ENCODE measurements around the gene RTEL1. TPM values are rescaled to one million over a fixed set of nuclear protein-coding genes. Genes with fewer than 3 reads are reported as not detected.

RTEL1 gene
- total and polyA plus RNA-seq, 9 of the 15 experiments (the other 6 are each of a cell fraction or from before 2014, with no cell fraction given): 0.36 to 61.0 (median 17.9) TPM

DNA sequence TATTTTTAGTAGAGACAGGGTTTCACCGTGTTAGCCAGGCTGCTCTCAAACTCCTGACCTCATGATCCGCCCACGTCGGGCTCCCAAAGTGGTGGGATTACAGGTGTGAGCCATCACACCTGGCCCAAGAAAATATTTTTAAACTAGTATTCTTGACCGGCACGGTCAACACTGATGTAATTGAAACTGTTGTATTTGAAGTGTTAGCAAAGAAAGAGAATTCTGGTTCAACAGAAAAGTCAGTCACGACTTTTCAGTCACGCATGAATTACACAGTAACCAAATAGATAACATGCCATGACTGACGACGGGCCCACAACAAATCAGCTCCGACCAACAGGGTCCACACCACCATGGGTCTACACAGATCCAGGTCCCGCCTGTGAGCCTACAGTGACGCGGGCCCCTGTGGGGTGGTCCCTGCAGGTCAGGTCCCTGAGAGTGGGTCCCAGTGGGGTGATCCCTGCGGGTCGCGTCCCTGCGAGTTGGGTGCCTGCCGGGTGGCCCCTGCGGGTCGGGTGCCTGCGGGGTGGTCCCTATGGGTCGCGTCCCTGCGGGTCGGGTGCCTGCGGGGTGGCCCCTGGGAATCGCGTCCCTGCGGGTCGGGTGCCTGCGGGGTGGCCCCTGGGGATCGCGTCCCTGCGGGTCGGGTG is 32.2 kb upstream of the RTEL1 start (continued):
- TF ChIP-seq STAG1 (CRISPR knock-in tag; IDR thresholded peaks at IDR 0.05; ENCODE audit: borderline replicate concordance) (no peak), FIP1L1 (IDR thresholded peaks at IDR 0.05; ENCODE audit: low read depth, low read length, poor library complexity, severe bottlenecking) (peak; percentile 84), NUFIP1 (IDR thresholded peaks at IDR 0.05; ENCODE audit: partially characterized antibody) (no peak), RCOR1 (IDR thresholded peaks at IDR 0.05; ENCODE audit: borderline replicate concordance in 1 of 2, low read depth in 2 of 2, low read length in 2 of 2) (no peak), PRPF4 (IDR thresholded peaks at IDR 0.05; ENCODE audit: insufficient read depth, low read depth, low read length, poor library complexity, severe bottlenecking) (no peak), ZSCAN29 (IDR thresholded peaks at IDR 0.05) (no peak), ASH1L (IDR thresholded peaks at IDR 0.05; ENCODE audit: borderline replicate concordance, low read depth, partially characterized antibody) (no peak), ZFX (CRISPR knock-in tag; IDR thresholded peaks at IDR 0.05) (peak; percentile 55), SMARCA5 (IDR thresholded peaks at IDR 0.05) (no peak), ZNF12 (CRISPR knock-in tag; IDR thresholded peaks at IDR 0.05) (no peak), POLR2A (conservative IDR thresholded peaks at IDR 0.05) (0 out of 2 replicates have a peak, but pooled peaks have one; percentile 52), ZNF780A (CRISPR knock-in tag; IDR thresholded peaks at IDR 0.05) (no peak), TBP (optimal IDR thresholded peaks at IDR 0.05; ENCODE audit: low read depth, low read length) (no peak), RBM25 (IDR thresholded peaks at IDR 0.05; ENCODE audit: low read depth, low read length, severe bottlenecking) (no peak), CHD4 (IDR thresholded peaks at IDR 0.05; ENCODE audit: insufficient read depth, insufficient replicate concordance, low read depth, low read length, poor library complexity, severe bottlenecking) (peak; percentile 57), NR2F6 (CRISPR knock-in tag; IDR thresholded peaks at IDR 0.05) (no peak), BRD4 (IDR thresholded peaks at IDR 0.05) (peak; percentile 63; the same call in 1 of the 2 replicates), DACH1 (IDR thresholded peaks at IDR 0.05; ENCODE audit: partially characterized antibody) (no peak), MECOM (CRISPR knock-in tag; IDR thresholded peaks at IDR 0.05) (no peak), ZNF232 (CRISPR knock-in tag; IDR thresholded peaks at IDR 0.05) (no peak), ZNF75A (CRISPR knock-in tag; IDR thresholded peaks at IDR 0.05) (no peak)
- TF ChIP-seq, protein P1, sequence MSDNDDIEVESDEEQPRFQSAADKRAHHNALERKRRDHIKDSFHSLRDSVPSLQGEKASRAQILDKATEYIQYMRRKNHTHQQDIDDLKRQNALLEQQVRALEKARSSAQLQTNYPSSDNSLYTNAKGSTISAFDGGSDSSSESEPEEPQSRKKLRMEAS (CRISPR knock-in tag; IDR thresholded peaks at IDR 0.05): 0 out of 2 replicates have a peak, but pooled peaks have one; percentile 11
- TF ChIP-seq, protein P2, sequence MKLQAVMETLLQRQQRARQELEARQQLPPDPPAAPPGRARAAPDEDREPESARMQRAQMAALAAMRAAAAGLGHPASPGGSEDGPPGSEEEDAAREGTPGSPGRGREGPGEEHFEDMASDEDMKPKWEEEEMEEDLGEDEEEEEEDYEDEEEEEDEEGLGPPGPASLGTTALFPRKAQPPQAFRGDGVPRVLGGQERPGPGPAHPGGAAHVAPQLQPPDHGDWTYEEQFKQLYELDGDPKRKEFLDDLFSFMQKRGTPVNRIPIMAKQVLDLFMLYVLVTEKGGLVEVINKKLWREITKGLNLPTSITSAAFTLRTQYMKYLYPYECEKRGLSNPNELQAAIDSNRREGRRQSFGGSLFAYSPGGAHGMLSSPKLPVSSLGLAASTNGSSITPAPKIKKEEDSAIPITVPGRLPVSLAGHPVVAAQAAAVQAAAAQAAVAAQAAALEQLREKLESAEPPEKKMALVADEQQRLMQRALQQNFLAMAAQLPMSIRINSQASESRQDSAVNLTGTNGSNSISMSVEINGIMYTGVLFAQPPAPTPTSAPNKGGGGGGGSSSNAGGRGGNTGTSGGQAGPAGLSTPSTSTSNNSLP (IDR thresholded peaks at IDR 0.05; ENCODE audit: borderline replicate concordance, low read depth, low read length): no peak
- TF ChIP-seq, protein P3, sequence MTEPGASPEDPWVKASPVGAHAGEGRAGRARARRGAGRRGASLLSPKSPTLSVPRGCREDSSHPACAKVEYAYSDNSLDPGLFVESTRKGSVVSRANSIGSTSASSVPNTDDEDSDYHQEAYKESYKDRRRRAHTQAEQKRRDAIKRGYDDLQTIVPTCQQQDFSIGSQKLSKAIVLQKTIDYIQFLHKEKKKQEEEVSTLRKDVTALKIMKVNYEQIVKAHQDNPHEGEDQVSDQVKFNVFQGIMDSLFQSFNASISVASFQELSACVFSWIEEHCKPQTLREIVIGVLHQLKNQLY (CRISPR knock-in tag; conservative IDR thresholded peaks at IDR 0.05): no peak
- TF ChIP-seq, protein P4, sequence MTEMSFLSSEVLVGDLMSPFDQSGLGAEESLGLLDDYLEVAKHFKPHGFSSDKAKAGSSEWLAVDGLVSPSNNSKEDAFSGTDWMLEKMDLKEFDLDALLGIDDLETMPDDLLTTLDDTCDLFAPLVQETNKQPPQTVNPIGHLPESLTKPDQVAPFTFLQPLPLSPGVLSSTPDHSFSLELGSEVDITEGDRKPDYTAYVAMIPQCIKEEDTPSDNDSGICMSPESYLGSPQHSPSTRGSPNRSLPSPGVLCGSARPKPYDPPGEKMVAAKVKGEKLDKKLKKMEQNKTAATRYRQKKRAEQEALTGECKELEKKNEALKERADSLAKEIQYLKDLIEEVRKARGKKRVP (CRISPR knock-in tag; IDR thresholded peaks at IDR 0.05): no peak
- TF ChIP-seq, protein P5, sequence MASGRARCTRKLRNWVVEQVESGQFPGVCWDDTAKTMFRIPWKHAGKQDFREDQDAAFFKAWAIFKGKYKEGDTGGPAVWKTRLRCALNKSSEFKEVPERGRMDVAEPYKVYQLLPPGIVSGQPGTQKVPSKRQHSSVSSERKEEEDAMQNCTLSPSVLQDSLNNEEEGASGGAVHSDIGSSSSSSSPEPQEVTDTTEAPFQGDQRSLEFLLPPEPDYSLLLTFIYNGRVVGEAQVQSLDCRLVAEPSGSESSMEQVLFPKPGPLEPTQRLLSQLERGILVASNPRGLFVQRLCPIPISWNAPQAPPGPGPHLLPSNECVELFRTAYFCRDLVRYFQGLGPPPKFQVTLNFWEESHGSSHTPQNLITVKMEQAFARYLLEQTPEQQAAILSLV (tag; IDR thresholded peaks at IDR 0.05): no peak
